Prostate gland (tissue), 2 donors: ENCODE data around the gene PIK3CD. TPM values are rescaled to one million over a fixed set of nuclear protein-coding genes. Genes with fewer than 3 reads are reported as not detected.
"Not testable (repeated sequence)": the region's sequence is repeated elsewhere in the genome, so short reads cannot be mapped to it uniquely, and the experiment has no call there.

Experiments used
- DNase-seq: peaks from one replicate; pipeline ENCODE4 v3.0.0-alpha.2; 2019; ENCODE audit warnings: low spot score
- H3K27ac ChIP-seq, 2 donors: fragments of 200-600 bp; sonication (generic); 2 replicates each; pipeline ENCODE4 v1.5.1; 2017 to 2019
- H3K27me3 ChIP-seq: fragments of 200-600 bp; sonication (generic); replicated peaks from 2 replicates; pipeline ENCODE4 v1.5.1; 2019; ENCODE audit not compliant: insufficient read depth
- H3K36me3 ChIP-seq, 2 donors: fragments of 200-600 bp; sonication (generic); 1 replicate in 1 of 2; 2 replicates in 1 of 2; pipeline versions ENCODE4 v1.5.1 to v1.8.1; 2017 to 2019
- H3K4me1 ChIP-seq: fragments of 200-600 bp; sonication (generic); replicated peaks from 2 replicates; pipeline ENCODE4 v1.5.1; 2019
- H3K4me3 ChIP-seq, 2 donors: fragments of 200-600 bp; sonication (generic); 2 replicates each; pipeline ENCODE4 v1.5.1; 2017 to 2019
- H3K9me3 ChIP-seq: fragments of 200-600 bp; sonication (generic); 2 replicates; pipeline ENCODE4 v1.5.1; 2017
- POLR2A ChIP-seq: fragments of 450-650 bp; IDR thresholded peaks from one replicate; pipeline ENCODE4 v1.6.1; 2016; ENCODE audit warnings: antibody characterized with exemption, mild to moderate bottlenecking
- POLR2AphosphoS5 ChIP-seq: sonication (generic); formaldehyde crosslinking; IDR thresholded peaks from one replicate; pipeline ENCODE4 v1.6.1; 2017; ENCODE audit warnings: antibody characterized with exemption
- WGBS: methylation state at CpG from one replicate; pipeline ENCODE4 v1.1.5; 2018; 5-methylcytosine and 5-hydroxymethylcytosine counted together
- intact Hi-C: fragments of 100-400 bp; cut with DNase I; formaldehyde crosslinking; loops from one replicate; pipeline ENCODE4 v1.14.2; 2022
- total RNA-seq, 2 donors: library from RNA; depleted of rRNA; stranded (reverse); fragments of >200 nt; gene quantifications; one replicate each; pipeline ENCODE4 v1.1.0, GENCODE V29; 2016
- TF ChIP-seq, protein P1 (sequence below), 4 experiments: fragments of 200-600 bp in 2 of 4; fragments of 450-650 bp in 2 of 4; sonication (generic) in 2 of 4; IDR thresholded peaks; 1 replicate in 3 of 4; 2 replicates in 1 of 4; pipeline ENCODE4 v1.5.1; 2016 to 2019; ENCODE audit warnings: antibody characterized with exemption in 4 of 4, mild to moderate bottlenecking in 2 of 4, moderate library complexity in 2 of 4

Gene PIK3CD
- total RNA-seq, 2 donors from 2014 or later = 5.3 to 12.9 TPM

DNA sequence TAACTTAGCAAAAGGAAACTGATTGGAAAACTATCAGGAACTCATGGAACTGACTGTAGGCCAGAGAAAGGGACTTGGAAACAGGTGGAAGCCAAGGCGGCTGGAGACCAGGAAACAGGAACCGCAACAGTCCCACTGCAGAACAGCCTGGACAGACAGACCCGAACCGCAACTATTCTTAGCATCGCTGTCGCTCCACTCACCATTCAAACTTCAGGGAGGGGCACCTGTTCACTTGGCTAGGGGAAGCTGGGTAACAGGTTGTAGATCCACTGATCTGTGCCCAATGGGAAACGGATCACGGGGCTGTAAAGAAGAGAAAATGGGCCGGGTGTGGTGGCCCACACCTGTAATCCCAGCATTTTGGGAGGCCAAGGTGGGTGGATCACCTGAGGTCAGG, 110.3 kb downstream of the PIK3CD start:
- TF ChIP-seq POLR2A (no peak), POLR2AphosphoS5 (no peak)
- TF ChIP-seq, protein P1, sequence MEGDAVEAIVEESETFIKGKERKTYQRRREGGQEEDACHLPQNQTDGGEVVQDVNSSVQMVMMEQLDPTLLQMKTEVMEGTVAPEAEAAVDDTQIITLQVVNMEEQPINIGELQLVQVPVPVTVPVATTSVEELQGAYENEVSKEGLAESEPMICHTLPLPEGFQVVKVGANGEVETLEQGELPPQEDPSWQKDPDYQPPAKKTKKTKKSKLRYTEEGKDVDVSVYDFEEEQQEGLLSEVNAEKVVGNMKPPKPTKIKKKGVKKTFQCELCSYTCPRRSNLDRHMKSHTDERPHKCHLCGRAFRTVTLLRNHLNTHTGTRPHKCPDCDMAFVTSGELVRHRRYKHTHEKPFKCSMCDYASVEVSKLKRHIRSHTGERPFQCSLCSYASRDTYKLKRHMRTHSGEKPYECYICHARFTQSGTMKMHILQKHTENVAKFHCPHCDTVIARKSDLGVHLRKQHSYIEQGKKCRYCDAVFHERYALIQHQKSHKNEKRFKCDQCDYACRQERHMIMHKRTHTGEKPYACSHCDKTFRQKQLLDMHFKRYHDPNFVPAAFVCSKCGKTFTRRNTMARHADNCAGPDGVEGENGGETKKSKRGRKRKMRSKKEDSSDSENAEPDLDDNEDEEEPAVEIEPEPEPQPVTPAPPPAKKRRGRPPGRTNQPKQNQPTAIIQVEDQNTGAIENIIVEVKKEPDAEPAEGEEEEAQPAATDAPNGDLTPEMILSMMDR (IDR thresholded peaks at IDR 0.05) = no peak
- H3K36me3 ChIP-seq = no peaks in the 10 kb centered on the region

DNA sequence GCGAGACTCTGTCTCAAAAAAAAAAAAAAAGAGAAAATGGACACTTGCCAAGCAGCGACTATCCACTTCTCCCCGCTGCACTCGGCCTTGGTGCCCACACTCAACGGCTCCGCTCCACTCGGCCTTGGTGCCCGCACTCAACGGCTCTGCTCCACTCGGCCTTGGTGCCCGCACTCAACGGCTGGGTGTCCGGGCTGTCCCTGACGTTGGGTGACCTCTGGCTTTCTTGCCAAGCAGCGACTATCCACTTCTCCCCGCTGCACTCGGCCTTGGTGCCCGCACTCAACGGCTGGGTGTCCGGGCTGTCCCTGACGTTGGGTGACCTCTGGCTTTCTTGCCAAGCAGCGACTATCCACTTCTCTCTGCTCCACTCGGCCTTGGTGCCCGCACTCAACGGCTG, 110.9 kb downstream of the PIK3CD start:
- intact Hi-C loops, H3K27ac ChIP-seq, H3K36me3 ChIP-seq, H3K4me1 ChIP-seq, H3K9me3 ChIP-seq, H3K27me3 ChIP-seq, H3K4me3 ChIP-seq, DNase-seq: not testable (repeated sequence)
- WGBS = 96% methylated on average over 25 of the region's 25 CpGs

More for the DNA sequence above, 110.3 kb downstream of the PIK3CD start:
- 95% methylated on average over 9 of the region's 9 CpGs for WGBS
- Histone ChIP-seq H3K27me3 (no peaks in the 10 kb centered on the region), H3K27ac (no peak overlapping the region), H3K4me1 (no peaks in the 10 kb centered on the region), H3K4me3 (no peak overlapping the region), H3K9me3 (no peaks in the 10 kb centered on the region)
- intact Hi-C loops = no loop called here
- no peak for DNase-seq

DNA sequence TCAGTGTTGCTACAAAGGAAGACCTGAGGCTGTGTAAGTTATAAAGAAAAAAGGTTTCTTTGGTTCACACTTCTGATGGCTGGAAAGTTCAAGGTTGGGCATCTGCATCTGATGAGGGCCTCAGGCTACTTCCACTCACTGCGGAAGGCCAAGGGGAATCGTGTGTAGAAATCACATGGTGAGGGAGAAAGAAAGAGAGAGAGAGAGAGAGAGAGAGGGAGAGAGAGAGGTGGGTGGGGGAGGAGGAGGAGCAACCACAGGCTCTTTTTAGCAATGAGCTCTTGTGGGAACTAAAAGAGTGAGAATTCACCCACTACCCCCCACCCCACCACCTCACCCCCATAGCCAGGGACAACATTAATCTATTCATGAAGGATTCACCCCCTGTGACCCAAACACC, 112.4 kb downstream of the PIK3CD start:
- no peaks in the 10 kb centered on the region for H3K4me1 ChIP-seq
- no peaks in the 10 kb centered on the region for H3K9me3 ChIP-seq
- no peak overlapping the region for H3K4me3 ChIP-seq
- no peaks in the 10 kb centered on the region for H3K36me3 ChIP-seq
- 75% methylated on average over 2 of the region's 2 CpGs for WGBS
- H3K27me3 ChIP-seq = no peaks in the 10 kb centered on the region
- intact Hi-C loops = no loop called here
- TF ChIP-seq POLR2AphosphoS5 (no peak), POLR2A (no peak)
- TF ChIP-seq, protein P1 (IDR thresholded peaks at IDR 0.05) = no peak
- DNase-seq = no peak
- H3K27ac ChIP-seq = no peak overlapping the region

DNA sequence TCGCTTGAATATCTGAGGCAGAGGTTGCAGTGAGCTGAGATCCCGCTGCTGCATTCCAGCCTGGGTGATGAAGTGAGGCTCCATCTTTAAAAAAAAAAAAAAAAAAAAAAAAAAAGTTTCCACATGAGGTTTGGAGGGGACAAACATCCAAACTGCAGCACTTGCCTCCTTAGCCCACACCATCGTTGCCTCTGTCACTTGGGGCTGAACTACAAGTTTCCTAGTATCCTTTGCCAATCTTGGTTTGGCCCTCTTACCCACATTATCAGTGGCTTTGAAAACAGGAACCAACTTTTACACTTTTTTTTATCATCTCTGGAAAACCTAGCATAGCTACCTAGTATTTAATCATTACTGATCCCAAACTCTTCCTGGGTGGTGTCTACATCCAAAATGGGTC, 113.0 kb downstream of the PIK3CD start:
- no peaks in the 10 kb centered on the region for H3K27me3 ChIP-seq
- TF ChIP-seq POLR2AphosphoS5 (no peak), POLR2A (no peak)
- TF ChIP-seq, protein P1 (IDR thresholded peaks at IDR 0.05) = no peak
- no peaks in the 10 kb centered on the region for H3K36me3 ChIP-seq
- intact Hi-C loops = no loop called here
- H3K4me3 ChIP-seq = no peak overlapping the region
- no peak overlapping the region for H3K27ac ChIP-seq
- no peaks in the 10 kb centered on the region for H3K9me3 ChIP-seq
- no peak for DNase-seq
- no peaks in the 10 kb centered on the region for H3K4me1 ChIP-seq
- WGBS = 84% methylated on average over 3 of the region's 3 CpGs

DNA sequence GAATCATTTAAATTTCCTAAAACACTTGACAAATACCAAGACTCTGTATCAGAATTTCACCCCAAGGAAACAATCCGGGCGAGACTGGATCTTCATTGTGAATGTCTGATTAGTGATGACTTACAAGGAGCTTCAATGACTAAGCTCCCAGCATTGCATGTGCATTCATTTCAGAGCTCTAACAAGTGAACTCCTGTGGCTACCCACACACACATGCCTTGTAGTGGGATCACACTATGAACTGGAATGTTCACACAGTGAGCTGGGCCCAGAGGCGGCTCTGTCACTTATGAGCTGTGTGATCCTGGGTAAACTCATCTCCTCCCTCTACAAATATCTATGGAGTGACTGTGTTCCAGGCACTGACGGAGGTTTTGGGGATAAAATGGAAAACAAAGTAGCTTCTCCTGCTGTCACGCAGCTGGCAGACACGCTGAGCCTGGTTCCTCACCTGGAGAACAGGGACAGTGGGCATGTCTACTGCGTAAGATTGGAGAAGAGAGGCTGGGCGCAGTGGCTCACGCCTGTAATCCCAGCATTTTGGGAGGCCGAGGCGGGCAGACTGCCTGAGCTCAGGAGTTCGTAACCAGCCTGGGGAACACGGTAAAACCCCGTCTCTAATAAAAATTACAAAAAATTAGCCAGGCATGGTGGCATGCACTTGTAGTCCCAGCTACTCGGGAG, 115.4 kb downstream of the PIK3CD start:
- Histone ChIP-seq H3K36me3 (no peaks in the 10 kb centered on the region), H3K9me3 (no peaks in the 10 kb centered on the region), H3K4me1 (no peaks in the 10 kb centered on the region), H3K27ac (no peak overlapping the region), H3K4me3 (no peak overlapping the region), H3K27me3 (no peaks in the 10 kb centered on the region)
- TF ChIP-seq, protein P1 (IDR thresholded peaks at IDR 0.05) = no peak
- DNase-seq = no peak
- WGBS = 91% methylated on average over 15 of the region's 15 CpGs
- intact Hi-C loops = no loop called here
